SKM-1 (cell line): ENCODE measurements around the gene ZNF320.
"Not testable (repeated sequence)": the region's sequence is repeated elsewhere in the genome, so short reads cannot be mapped to it uniquely, and the experiment has no call there.

Source experiments
- DNase-seq: peaks from one replicate; lab custom pipeline; 2025; ENCODE audit not compliant: unreplicated experiment; lab: John Stamatoyannopoulos, UW

The ZNF320 gene

GRCh38 chr19:52922841-52923777 is 25.7 kb upstream of the ZNF320 start, which contains the start of gene ZNF888:
Gene ZNF888 (minus strand): TSS chr19:52923428. CDS start chr19:52917873, 5,555 bp downstream.
- no peak for DNase-seq

DNA sequence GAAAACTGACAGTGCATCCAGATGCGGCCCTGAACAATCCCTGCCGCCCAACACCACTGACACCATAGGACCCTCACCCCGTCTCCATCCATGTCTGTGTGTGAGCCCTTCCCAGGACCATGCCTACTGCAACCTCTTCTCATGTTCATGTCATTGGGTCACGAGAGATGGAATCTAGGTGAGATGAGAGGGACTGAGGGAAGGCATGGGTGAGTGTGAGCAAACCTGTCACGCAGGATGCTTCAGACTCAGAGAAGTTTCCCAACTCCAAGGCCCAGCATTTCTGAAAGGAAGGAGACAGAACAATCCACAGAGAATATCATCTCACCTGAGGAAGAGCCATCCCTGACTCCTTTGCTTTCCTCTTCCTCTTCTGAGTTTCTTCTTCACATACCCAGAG is 20.1 kb upstream of the ZNF320 start:
- no peak for DNase-seq

GRCh38 chr19:52910648-52911047 is 13.2 kb upstream of the ZNF320 start:
- DNase-seq = no peak

DNA sequence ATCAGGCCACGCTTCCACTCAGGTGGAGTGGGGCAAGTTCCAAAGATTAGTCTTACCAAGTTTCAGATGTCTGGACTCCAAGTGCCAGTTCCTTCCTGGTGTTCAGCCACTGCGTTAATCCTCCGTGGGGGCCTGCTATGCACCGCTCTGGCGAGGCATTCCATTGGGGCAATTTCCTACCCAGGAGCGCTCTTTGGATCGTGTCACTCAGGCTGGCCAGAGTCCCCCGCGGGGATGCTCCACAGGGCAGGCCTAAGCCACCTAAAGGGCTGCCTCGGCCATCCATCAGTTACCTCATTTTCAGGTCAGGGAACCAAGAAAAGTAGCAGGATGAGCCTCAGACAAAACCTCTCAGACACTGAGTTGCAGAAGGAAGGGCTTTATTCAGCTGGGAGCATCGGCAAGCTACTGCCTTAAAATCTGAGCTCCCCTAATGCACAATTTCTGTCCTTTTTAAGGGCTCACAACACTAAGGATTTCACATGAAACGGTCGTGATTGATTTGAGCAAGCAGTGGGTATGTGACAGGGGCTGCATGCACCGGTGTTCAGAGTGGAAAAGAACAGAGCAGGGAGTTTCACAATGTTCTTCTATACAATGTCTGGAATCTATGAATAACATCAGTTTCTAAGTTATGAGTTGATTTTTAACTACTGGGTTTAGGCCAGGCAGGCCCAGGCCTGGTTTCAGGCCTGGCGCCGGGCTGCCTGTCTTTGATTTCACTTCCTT is 6.8 kb upstream of the ZNF320 start:
- DNase-seq = not testable (repeated sequence)

GRCh38 chr19:52901842-52902241 is 4.4 kb upstream of the ZNF320 start:
- no peak for DNase-seq

- not testable (repeated sequence) for DNase-seq
These were observed 1.2 kb upstream of the ZNF320 start for GRCh38 chr19:52898596-52898995.

DNA sequence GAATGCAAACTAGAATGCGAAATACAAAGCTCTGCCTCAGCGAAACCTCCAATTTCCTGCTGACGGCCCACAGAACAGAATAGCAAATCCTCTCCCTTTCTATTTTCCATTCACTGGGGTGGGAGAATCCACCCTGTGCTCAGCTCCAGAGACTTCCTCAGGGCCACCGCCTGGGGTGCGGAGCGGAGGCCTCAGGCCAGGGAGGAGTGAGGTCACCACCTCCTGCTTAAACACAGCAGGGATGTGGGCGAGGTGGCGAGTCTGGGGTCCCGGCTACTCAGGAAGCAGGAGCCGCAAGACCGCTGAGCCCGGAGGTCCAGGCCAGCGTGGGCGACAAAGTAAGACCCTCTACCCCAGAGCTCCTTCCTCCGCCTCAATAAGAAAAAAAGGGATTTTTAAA is 666 bp upstream of the ZNF320 start:
- no peak for DNase-seq

GRCh38 chr19:52896431-52897137 is 851 bp downstream of the ZNF320 start:
- no peak for DNase-seq

GRCh38 chr19:52891336-52891735 is 6.1 kb downstream of the ZNF320 start:
- no peak for DNase-seq

DNA sequence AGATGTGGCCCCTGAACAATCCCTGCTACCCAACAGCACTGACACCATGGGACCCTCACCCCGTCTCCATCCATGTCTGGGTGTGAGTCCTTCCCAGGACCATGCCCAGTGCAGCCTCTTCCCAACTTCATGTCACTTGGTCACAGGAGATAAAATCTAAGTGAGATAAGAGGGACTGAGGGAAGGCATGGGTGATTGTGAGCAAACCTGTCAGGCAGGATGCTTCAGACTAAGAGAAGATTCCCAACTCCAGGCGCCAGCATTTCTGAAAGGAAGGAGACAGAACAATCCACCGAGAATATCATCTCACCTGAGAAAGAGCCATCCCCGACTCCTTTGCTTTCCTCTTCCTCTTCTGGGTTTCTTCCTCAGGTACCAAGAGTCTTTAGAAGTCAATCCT is 7.5 kb downstream of the ZNF320 start:
- DNase-seq = no peak

DNA sequence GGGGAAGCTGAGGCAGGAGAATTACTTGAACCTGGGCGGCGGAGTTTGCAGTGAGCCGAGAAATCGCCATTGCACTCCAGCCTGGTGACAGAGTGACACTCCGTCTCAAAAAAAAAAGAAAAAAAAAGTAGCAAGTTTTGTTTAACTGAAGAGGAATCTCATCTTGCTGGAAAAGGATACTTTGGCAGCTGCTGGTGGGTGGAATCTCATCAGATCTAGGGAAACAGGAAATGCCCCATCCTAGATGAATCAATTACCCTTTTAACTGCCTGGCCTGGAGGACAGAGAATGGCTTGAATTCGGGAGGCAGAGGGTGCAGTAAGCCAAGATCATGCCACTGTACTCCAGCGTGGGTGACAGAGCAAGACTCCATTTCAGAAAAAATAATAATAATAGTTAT is 8.4 kb downstream of the ZNF320 start:
- DNase-seq = no peak

GRCh38 chr19:52880895-52881389 is 16.5 kb downstream of the ZNF320 start:
- DNase-seq = no peak

DNA sequence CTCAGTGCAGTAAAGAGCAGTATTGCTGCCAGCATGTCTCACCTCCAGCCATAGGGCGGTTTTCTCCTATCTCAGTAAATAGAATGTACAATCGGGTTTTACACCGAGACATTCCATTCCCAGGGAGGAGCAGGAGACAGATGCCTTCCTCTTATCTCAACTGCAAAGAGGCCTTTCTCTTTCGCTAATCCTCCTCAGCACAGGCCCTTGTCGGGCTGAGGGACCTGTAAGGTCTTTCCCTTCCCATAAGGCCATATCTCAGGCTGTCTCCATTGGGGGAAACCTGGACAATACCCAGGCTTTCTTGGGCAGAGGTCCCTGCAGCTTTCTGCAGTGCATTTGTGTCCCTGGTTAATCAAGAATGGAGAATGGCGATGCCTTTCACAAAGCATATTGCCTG is 24.4 kb downstream of the ZNF320 start:
- DNase-seq = not testable (repeated sequence)

DNA sequence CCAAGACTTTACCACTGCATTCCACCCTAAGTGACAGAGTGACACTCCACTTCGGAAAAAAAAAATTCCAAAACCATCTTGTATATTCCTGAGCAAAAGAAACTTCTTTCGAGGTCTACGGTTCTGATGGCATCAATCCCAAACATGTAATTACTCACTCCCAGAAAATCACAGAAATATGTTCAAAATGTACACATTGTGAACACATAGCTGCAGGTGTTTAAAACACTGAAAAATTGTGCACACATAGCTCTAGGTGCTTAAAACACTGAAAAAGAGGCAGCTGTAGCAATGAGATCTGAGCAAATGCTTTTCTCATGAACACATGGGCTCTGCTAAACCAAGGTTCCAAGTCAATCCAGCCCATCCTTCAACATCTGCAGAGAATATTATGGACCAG is 26.0 kb downstream of the ZNF320 start:
- DNase-seq = no peak

DNA sequence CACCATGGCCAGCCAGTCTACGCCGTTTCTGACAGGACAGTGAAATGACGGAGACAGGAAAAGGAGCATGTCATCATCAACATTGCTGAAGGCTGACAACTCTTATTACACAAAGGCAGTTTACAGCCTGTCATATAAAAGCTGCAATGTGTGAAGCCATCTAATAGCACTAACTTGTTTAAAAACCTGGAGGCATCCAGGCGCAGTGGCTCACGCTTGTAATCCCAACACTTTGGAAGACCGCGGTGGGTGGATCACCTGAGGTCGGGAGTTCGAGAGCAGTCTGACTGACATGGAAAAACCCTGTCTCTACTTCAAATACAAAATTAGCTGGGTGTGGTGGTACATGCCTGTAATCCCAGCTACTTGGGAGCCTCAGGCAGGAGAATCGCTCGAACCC is 29.4 kb downstream of the ZNF320 start:
- not testable (repeated sequence) for DNase-seq

DNA sequence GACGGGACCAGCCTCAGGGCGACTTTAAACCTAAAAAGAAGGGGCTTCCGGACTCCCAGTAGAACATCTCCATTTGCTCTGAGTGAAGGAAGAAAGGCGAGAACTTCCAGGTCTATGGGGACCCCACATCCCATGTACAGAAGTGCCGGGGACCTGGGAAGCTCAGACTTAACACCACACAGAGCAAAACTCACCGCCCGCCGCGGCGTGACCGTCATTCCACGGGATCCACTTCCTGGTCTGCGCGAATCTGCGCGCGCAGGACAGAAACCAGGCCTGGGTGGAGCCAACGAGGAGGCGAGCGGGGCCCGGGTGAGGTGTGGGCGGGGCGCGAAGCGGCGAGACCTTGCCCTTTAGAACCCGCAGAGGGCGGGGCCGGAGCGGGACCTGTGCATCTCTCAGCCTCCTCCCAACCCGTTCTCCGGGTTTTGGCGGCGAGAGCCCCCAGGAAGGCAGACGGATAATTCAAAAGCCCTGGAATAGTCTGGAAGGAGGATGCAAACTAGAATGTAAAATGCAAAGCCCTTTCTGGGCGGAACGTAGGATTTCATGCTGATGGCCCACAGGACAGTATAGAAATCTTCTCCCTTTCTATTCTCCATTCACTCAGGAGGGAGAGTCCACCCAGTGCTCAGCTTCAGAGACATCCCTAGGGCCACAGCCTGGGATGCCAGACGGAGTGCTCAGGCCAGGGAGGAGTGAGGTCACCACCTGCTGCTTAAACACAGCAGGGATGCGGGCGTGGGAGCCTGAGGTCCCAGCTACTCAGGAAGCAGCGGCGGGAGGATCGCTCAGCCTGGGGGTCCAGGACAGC is 39.9 kb downstream of the ZNF320 start, which contains the start of gene ZNF468:
Gene ZNF468, minus strand, starts transcription at position 242 of the 814 bp plus-strand sequence. CDS start 3,347 bp downstream, outside the sequence.
- not testable (repeated sequence) for DNase-seq

DNA sequence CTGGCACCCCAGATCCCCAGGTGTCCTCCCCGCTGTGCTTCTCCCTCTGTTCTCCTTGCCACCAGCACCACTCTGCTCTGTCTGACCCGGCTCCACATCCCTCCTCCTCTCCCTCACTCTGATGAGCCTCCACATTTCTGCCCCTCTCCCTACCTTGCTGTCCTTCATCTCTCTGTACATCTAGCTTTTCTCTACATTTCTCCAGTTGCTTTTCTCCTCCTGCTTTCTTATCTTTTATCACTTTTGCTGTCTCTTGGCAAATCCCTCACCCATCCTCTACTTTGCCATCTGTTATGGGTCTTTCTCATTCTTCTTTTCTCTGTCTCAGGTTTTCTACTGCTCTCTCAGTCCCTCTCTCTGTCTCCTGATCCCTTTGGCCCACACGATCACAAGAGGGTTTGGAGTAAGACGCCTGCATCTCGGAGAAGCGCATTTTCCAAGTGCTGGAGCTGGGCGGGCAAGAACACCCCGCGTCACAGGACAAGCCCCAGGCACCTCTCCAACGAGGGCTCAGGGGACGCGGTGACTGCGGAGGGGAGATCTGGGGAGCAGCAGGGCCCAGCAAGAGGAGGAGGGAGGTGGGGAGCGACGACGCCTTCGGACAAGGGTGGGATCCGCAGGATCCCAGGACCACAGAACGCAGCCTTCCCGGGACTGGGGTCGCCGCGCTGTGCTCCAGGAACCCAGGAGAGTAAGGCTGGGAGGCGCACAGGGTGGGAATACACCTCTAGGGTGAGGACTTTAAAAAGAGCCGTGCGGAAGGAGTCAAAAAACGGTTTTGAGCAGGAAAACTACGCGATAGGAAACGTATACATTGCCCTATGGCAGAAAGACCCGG is 40.7 kb downstream of the ZNF320 start:
- DNase-seq = not testable (repeated sequence)
